H1 (cell line): ENCODE measurements around the gene CCR2. TPM values are rescaled to one million over a fixed set of nuclear protein-coding genes. Genes with fewer than 3 reads are reported as not detected.

Experiments used
- CTCF ChIA-PET: fragments of 300-600 bp; sonication (Branson Sonifier 250); formaldehyde crosslinking; loops from one replicate; lab custom pipeline; 2021; ENCODE audit not compliant: partially characterized antibody; lab: Charles Lee
- POLR2A ChIA-PET: fragments of 300-600 bp; sonication (Branson Sonifier 250); formaldehyde crosslinking; loops from one replicate; lab custom pipeline; 2021; ENCODE audit warnings: inconsistent platforms; ENCODE audit not compliant: partially characterized antibody; lab: Charles Lee
- DNase-seq, 2 experiments: peaks; one replicate each; pipeline versions ENCODE4 v3.0.0 to v3.0.0-alpha.2; 2010 to 2022; ENCODE audit warnings: low spot score in 2 of 2, low read depth in 1 of 2, mixed read lengths in 1 of 2
- FAIRE-seq: peaks from 2 replicates; lab custom pipeline; 2011; peaks lifted over from hg19 to GRCh38; lab: Jason Lieb, UNC
- H2AFZ ChIP-seq: 2 replicates; pipeline ENCODE4 v1.8.1; 2012; ENCODE audit warnings: low read length, inconsistent platforms
- H2AK5ac ChIP-seq: 2 replicates; pipeline ENCODE4 v1.6.1; 2013; ENCODE audit warnings: low read depth, low read length
- H2BK120ac ChIP-seq: replicated peaks from 2 replicates; pipeline ENCODE3; 2013; ENCODE audit warnings: low read depth, low read length, inconsistent platforms
- H2BK12ac ChIP-seq: 2 replicates; pipeline ENCODE4 v1.6.1; 2013; ENCODE audit warnings: low read depth, low read length
- H2BK15ac ChIP-seq: 2 replicates; pipeline ENCODE4 v1.6.1; 2013; ENCODE audit warnings: low read length
- H2BK20ac ChIP-seq: 2 replicates; pipeline ENCODE4 v1.6.1; 2013; ENCODE audit warnings: low read length
- H2BK5ac ChIP-seq: 2 replicates; pipeline ENCODE4 v1.6.1; 2013; ENCODE audit warnings: low read depth, low read length
- H3K14ac ChIP-seq: 2 replicates; pipeline ENCODE4 v1.6.1; 2013; ENCODE audit warnings: inconsistent platforms; ENCODE audit not compliant: insufficient read length
- H3K18ac ChIP-seq: 2 replicates; pipeline ENCODE4 v1.6.1; 2013; ENCODE audit warnings: low read length; ENCODE audit errors: extremely low read depth
- H3K23ac ChIP-seq: 2 replicates; pipeline ENCODE4 v1.6.1; 2013; ENCODE audit warnings: inconsistent platforms; ENCODE audit not compliant: insufficient read length
- H3K23me2 ChIP-seq: 2 replicates; pipeline ENCODE4 v1.6.1; 2013; ENCODE audit warnings: low read depth, low read length
- H3K27ac ChIP-seq: 2 replicates; pipeline ENCODE4 v1.6.1; 2011; ENCODE audit warnings: low read depth, low read length, inconsistent platforms
- H3K27me3 ChIP-seq, 4 experiments: replicated peaks in 1 of 4; 1 replicate in 1 of 4; 2 replicates in 3 of 4; pipeline versions ENCODE4 v1.6.1 to v1.8.1; 2011 to 2013; ENCODE audit warnings: low read length in 3 of 4, mild to moderate bottlenecking in 3 of 4, inconsistent platforms in 2 of 4, mixed read lengths in 2 of 4, moderate library complexity in 1 of 4; ENCODE audit not compliant: control insufficient read depth in 3 of 4, insufficient read depth in 3 of 4; ENCODE audit errors: extremely low read depth in 1 of 4
- H3K36me3 ChIP-seq, 4 experiments: 2 replicates each; pipeline versions ENCODE4 v1.6.1 to v1.8.1; 2011 to 2013; ENCODE audit warnings: mild to moderate bottlenecking in 4 of 4, low read length in 3 of 4, moderate library complexity in 2 of 4, control low read depth in 1 of 4, inconsistent platforms in 1 of 4; ENCODE audit not compliant: insufficient read depth in 4 of 4, control insufficient read depth in 2 of 4
- H3K4ac ChIP-seq: replicated peaks from 2 replicates; pipeline ENCODE3; 2013; ENCODE audit warnings: low read length, low read depth, mixed read lengths, inconsistent platforms; ENCODE audit not compliant: insufficient read length
- H3K4me1 ChIP-seq, 4 experiments: replicated peaks in 1 of 4; 1 replicate in 1 of 4; 2 replicates in 3 of 4; pipeline versions ENCODE4 v1.6.1 to v1.8.1; 2011 to 2013; ENCODE audit warnings: low read length in 3 of 4, inconsistent platforms in 2 of 4, mixed read lengths in 1 of 4; ENCODE audit not compliant: insufficient read depth in 4 of 4, control insufficient read depth in 3 of 4
- H3K4me2 ChIP-seq, 2 experiments: 2 replicates each; pipeline versions ENCODE4 v1.6.1 to v1.8.1; 2011 to 2013; ENCODE audit warnings: low read depth in 2 of 2, low read length in 2 of 2, control low read depth in 1 of 2, inconsistent platforms in 1 of 2, mild to moderate bottlenecking in 1 of 2; ENCODE audit not compliant: insufficient read depth in 1 of 2
- H3K4me3 ChIP-seq, 4 experiments: fragments of 200-600, 300-600 bp in 1 of 4; sonication (generic), shearing (Covaris generic), sonication (Bioruptor Twin) in 1 of 4; 2 replicates each; pipeline versions ENCODE4 v1.5.1 to v1.8.1; 2011 to 2016; ENCODE audit warnings: low read length in 4 of 4, low read depth in 3 of 4, control low read depth in 2 of 4, inconsistent platforms in 2 of 4, mild to moderate bottlenecking in 2 of 4, mixed read lengths in 1 of 4, moderate library complexity in 1 of 4; ENCODE audit not compliant: insufficient read depth in 2 of 4; ENCODE audit errors: extremely low read depth in 1 of 4
- H3K56ac ChIP-seq: replicated peaks from 2 replicates; pipeline ENCODE3; 2013; ENCODE audit warnings: low read depth, mild to moderate bottlenecking, mixed read lengths, low read length, inconsistent platforms; ENCODE audit not compliant: insufficient read length
- H3K79me1 ChIP-seq: 2 replicates; pipeline ENCODE4 v1.6.1; 2013; ENCODE audit warnings: low read depth, low read length, control low read depth
- H3K79me2 ChIP-seq, 2 experiments: 2 replicates each; pipeline versions ENCODE4 v1.6.1 to v1.8.1; 2012 to 2013; ENCODE audit warnings: low read length in 2 of 2, mild to moderate bottlenecking in 2 of 2, inconsistent platforms in 1 of 2; ENCODE audit not compliant: insufficient read depth in 2 of 2, control insufficient read depth in 1 of 2
- H3K9ac ChIP-seq, 4 experiments: replicated peaks in 1 of 4; 1 replicate in 1 of 4; 2 replicates in 3 of 4; pipeline versions ENCODE4 v1.6.1 to v1.8.1; 2011 to 2013; ENCODE audit warnings: low read depth in 3 of 4, low read length in 3 of 4, control low read depth in 2 of 4, mild to moderate bottlenecking in 2 of 4, moderate library complexity in 2 of 4, inconsistent platforms in 1 of 4; ENCODE audit errors: extremely low read depth in 1 of 4
- H3K9me3 ChIP-seq, 2 experiments: 2 replicates each; pipeline versions ENCODE4 v1.6.1 to v1.8.1; 2012 to 2013; ENCODE audit warnings: mild to moderate bottlenecking in 2 of 2, moderate library complexity in 2 of 2, control low read depth in 1 of 2, inconsistent platforms in 1 of 2, low read depth in 1 of 2, low read length in 1 of 2, mixed read lengths in 1 of 2; ENCODE audit not compliant: insufficient read depth in 2 of 2
- H4K20me1 ChIP-seq, 2 experiments: replicated peaks in 1 of 2; 2 replicates each; pipeline versions ENCODE3 to v1.8.1; 2011 to 2013; ENCODE audit warnings: inconsistent platforms in 2 of 2, low read length in 2 of 2, mild to moderate bottlenecking in 1 of 2; ENCODE audit not compliant: insufficient read depth in 2 of 2, control insufficient read depth in 1 of 2
- H4K5ac ChIP-seq: 2 replicates; pipeline ENCODE4 v1.6.1; 2013; ENCODE audit warnings: low read length, low read depth, mixed read lengths, inconsistent platforms; ENCODE audit not compliant: insufficient read length
- H4K8ac ChIP-seq: 2 replicates; pipeline ENCODE4 v1.8.0; 2013; ENCODE audit warnings: mild to moderate bottlenecking, moderate library complexity, low read length, inconsistent platforms; ENCODE audit not compliant: insufficient read depth; ENCODE audit errors: extremely low read depth
- H4K91ac ChIP-seq: replicated peaks from 2 replicates; pipeline ENCODE3; 2013; ENCODE audit warnings: low read length, mixed read lengths, inconsistent platforms; ENCODE audit not compliant: insufficient read length
- CHD2 ChIP-seq: IDR thresholded peaks from 2 replicates; pipeline ENCODE4 v1.6.1; 2012; ENCODE audit warnings: low read length, improper control_type of control experiment
- KDM4A ChIP-seq: IDR thresholded peaks from one replicate; pipeline ENCODE4 v1.7.1; 2012; ENCODE audit warnings: low read depth, mild to moderate bottlenecking, moderate library complexity, low read length, inconsistent platforms; ENCODE audit not compliant: severe bottlenecking
- RNF2 ChIP-seq: fragments of 200-900, 300-1000 bp; sonication (generic); IDR thresholded peaks from 2 replicates; pipeline ENCODE4 v1.7.1; 2016; ENCODE audit warnings: borderline replicate concordance, low read depth, mild to moderate bottlenecking, antibody characterized with exemption, low read length; ENCODE audit not compliant: poor library complexity, severe bottlenecking; ENCODE audit errors: missing control alignments
- SIRT6 ChIP-seq: IDR thresholded peaks from one replicate; pipeline ENCODE4 v1.7.1; 2012; ENCODE audit warnings: low read length, inconsistent platforms
- SP1 ChIP-seq: IDR thresholded peaks from 2 replicates; pipeline ENCODE4 v1.6.1; 2011; ENCODE audit warnings: low read depth, low read length
- SP4 ChIP-seq: IDR thresholded peaks from 2 replicates; pipeline ENCODE4 v1.6.1; 2012; ENCODE audit warnings: low read length, inconsistent platforms
- TAF1 ChIP-seq: IDR thresholded peaks from 2 replicates; pipeline ENCODE4 v1.6.1; 2011; ENCODE audit warnings: mild to moderate bottlenecking, low read depth, low read length
- TCF12 ChIP-seq: IDR thresholded peaks from 2 replicates; pipeline ENCODE4 v1.6.1; 2011; ENCODE audit warnings: low read depth, mild to moderate bottlenecking, low read length
- YY1 ChIP-seq: IDR thresholded peaks from 2 replicates; pipeline ENCODE4 v1.6.1; 2011; ENCODE audit warnings: low read depth, mild to moderate bottlenecking, low read length
- WGBS, 2 experiments: shearing (Covaris generic) in 1 of 2; methylation state at CpG; one replicate each; pipeline versions ENCODE4 v1.1.6 to v1.1.7; 2013 to 2015; ENCODE audit warnings: low lambda C conversion rate in 2 of 2, mixed read lengths in 2 of 2, inconsistent platforms in 1 of 2, low coverage in 1 of 2, missing lambda C conversion rate in 1 of 2; ENCODE audit not compliant: insufficient replicate concordance in 2 of 2, insufficient coverage in 1 of 2, insufficient read length in 1 of 2; ENCODE audit errors: extremely low coverage in 1 of 2, missing lambda C conversion rate in 1 of 2; 5-methylcytosine and 5-hydroxymethylcytosine counted together
- polyA plus RNA-seq, 7 experiments: library from polyadenylated mRNA; depleted of rRNA in 3 of 7; stranded (reverse) in 5 of 7; unstranded in 2 of 7; fragments of >200 nt in 5 of 7; fragments of 200-250 nt in 2 of 7; gene quantifications; 1 replicate in 5 of 7; 2 replicates in 1 of 7; 4 replicates in 1 of 7; pipeline versions ENCODE4 v1.2.1 to v1.2.3, GENCODE V29; 2011 to 2013; ENCODE audit warnings: missing spikeins in 2 of 7, mixed read lengths in 2 of 7
- total RNA-seq: library from RNA; stranded (reverse); fragmentation: NEBNext Ultra II Directional; extraction: Animal tissue kit (Norgen Biotek cat#: 25700); gene quantifications from 2 replicates; pipeline ENCODE4 v1.2.1, GENCODE V29; 2021

CCR2 gene
- total and polyA plus RNA-seq, 2 of the 8 experiments (the other 6 are each of a cell fraction or from before 2014, with no cell fraction given), result not detected

GRCh38 chr3:46398186-46398955 is 44.5 kb downstream of the CCR2 start:
- Histone ChIP-seq H3K4me2 (no peak overlapping the region), H4K91ac (no peak overlapping the region), H3K36me3 (no peaks in the 10 kb centered on the region), H2BK20ac (no peak overlapping the region), H3K14ac (no peak overlapping the region), H3K23me2 (no peaks in the 10 kb centered on the region), H3K18ac (no peak overlapping the region), H4K5ac (no peak overlapping the region), H3K79me2 (no peaks in the 10 kb centered on the region), H2BK12ac (no peak overlapping the region), H3K9me3 (no peaks in the 10 kb centered on the region), H3K4ac (no peak overlapping the region), H2AK5ac (no peak overlapping the region), H4K20me1 (no peaks in the 10 kb centered on the region), H3K4me1 (0 out of 7 replicates have a peak, but pooled peaks cover 0 to 2% (median 0%) of the 10 kb centered on the region in 4 experiments), H3K79me1 (no peaks in the 10 kb centered on the region), H2BK120ac (no peak overlapping the region), H3K27ac (no peak overlapping the region), H3K27me3 (no peaks in the 10 kb centered on the region), H2AFZ (no peak overlapping the region), H2BK15ac (no peak overlapping the region), H2BK5ac (no peak overlapping the region), H3K56ac (no peak overlapping the region), H4K8ac (no peak overlapping the region), H3K9ac (no peak overlapping the region), H3K23ac (no peak overlapping the region), H3K4me3 (no peak overlapping the region)
- FAIRE-seq (no peak), DNase-seq (no peak)
- 92% methylated on average over 6 of the region's 6 CpGs; no CpG with 5 or more reads in 1 of the 2 experiments for WGBS, 2 experiments
- ChIA-PET CTCF (interaction anchor here (0.7 to 1.8 kb wide), 8 partner anchors 9 to 189 kb away, joined by 3 to 5 read pairs (median 3); partner anchors contain the start of gene CCRL2), POLR2A (no interaction called here)
- TF ChIP-seq YY1 (no peak), SIRT6 (no peak), CHD2 (no peak), KDM4A (no peak), SP1 (no peak), RNF2 (no peak), TAF1 (no peak), SP4 (no peak), TCF12 (no peak)
